ENCODE results near the gene ZNF100.

DNA sequence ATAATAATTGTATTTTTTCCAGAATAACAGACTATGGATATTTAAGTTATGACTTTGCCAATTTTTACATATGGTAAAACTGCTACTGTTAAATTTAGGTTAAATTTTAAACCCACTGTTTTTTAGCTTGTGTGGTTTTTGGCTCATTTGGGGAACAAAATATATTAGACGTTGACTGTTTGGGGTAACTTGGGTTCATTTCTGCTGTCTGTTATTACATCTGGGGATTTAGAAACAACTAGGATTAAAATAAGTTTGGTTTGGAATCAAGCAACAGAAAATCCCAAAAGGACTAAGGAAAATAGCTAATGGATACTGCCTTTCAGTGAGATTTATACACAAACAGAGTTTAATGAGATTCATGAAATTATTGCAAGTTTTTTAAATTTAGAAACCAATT lies 92.9 kb downstream of the ZNF100 start:
- TF ChIP-seq, protein P1, sequence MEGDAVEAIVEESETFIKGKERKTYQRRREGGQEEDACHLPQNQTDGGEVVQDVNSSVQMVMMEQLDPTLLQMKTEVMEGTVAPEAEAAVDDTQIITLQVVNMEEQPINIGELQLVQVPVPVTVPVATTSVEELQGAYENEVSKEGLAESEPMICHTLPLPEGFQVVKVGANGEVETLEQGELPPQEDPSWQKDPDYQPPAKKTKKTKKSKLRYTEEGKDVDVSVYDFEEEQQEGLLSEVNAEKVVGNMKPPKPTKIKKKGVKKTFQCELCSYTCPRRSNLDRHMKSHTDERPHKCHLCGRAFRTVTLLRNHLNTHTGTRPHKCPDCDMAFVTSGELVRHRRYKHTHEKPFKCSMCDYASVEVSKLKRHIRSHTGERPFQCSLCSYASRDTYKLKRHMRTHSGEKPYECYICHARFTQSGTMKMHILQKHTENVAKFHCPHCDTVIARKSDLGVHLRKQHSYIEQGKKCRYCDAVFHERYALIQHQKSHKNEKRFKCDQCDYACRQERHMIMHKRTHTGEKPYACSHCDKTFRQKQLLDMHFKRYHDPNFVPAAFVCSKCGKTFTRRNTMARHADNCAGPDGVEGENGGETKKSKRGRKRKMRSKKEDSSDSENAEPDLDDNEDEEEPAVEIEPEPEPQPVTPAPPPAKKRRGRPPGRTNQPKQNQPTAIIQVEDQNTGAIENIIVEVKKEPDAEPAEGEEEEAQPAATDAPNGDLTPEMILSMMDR (IDR thresholded peaks at IDR 0.05 in 2 of 3, conservative IDR thresholded peaks at IDR 0.05 in 1 of 3; ENCODE audit: borderline replicate concordance in 1 of 3, insufficient read depth in 1 of 3, low read depth in 2 of 3, low read length in 2 of 3), result no peak
- no peak for TF ChIP-seq EZH2 (IDR thresholded peaks at IDR 0.05)
- no peak for TF ChIP-seq ATF3 (IDR thresholded peaks at IDR 0.05)
- TF ChIP-seq POLR2A (IDR thresholded peaks at IDR 0.05; ENCODE audit: borderline replicate concordance, extremely low read depth, insufficient read depth, insufficient read length), result no peak
- TF ChIP-seq POLR2AphosphoS5 (IDR thresholded peaks at IDR 0.05; ENCODE audit: low read depth, low read length), result no peak
- no peak for TF ChIP-seq SIN3A (IDR thresholded peaks at IDR 0.05; ENCODE audit: low read depth)
- TF ChIP-seq, protein P2, sequence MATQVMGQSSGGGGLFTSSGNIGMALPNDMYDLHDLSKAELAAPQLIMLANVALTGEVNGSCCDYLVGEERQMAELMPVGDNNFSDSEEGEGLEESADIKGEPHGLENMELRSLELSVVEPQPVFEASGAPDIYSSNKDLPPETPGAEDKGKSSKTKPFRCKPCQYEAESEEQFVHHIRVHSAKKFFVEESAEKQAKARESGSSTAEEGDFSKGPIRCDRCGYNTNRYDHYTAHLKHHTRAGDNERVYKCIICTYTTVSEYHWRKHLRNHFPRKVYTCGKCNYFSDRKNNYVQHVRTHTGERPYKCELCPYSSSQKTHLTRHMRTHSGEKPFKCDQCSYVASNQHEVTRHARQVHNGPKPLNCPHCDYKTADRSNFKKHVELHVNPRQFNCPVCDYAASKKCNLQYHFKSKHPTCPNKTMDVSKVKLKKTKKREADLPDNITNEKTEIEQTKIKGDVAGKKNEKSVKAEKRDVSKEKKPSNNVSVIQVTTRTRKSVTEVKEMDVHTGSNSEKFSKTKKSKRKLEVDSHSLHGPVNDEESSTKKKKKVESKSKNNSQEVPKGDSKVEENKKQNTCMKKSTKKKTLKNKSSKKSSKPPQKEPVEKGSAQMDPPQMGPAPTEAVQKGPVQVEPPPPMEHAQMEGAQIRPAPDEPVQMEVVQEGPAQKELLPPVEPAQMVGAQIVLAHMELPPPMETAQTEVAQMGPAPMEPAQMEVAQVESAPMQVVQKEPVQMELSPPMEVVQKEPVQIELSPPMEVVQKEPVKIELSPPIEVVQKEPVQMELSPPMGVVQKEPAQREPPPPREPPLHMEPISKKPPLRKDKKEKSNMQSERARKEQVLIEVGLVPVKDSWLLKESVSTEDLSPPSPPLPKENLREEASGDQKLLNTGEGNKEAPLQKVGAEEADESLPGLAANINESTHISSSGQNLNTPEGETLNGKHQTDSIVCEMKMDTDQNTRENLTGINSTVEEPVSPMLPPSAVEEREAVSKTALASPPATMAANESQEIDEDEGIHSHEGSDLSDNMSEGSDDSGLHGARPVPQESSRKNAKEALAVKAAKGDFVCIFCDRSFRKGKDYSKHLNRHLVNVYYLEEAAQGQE (IDR thresholded peaks at IDR 0.05; ENCODE audit: low read depth), result no peak
- TF ChIP-seq RAD21 (IDR thresholded peaks at IDR 0.05; ENCODE audit: low read depth), result no peak
- TF ChIP-seq ZNF274 (IDR thresholded peaks at IDR 0.05; ENCODE audit: low read depth, low read length), result no peak
- TF ChIP-seq, protein P3, sequence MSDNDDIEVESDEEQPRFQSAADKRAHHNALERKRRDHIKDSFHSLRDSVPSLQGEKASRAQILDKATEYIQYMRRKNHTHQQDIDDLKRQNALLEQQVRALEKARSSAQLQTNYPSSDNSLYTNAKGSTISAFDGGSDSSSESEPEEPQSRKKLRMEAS (IDR thresholded peaks at IDR 0.05), result no peak

Data from HCT116 (cell line).